Glomerular visceral epithelial cell (primary cell): ENCODE results near the gene IGSF9B.

Experiments used
- DNase-seq: peaks from one replicate; pipeline ENCODE4 v3.0.0-alpha.2; 2016; ENCODE audit errors: extremely low spot score

The IGSF9B gene

GRCh38 chr11:133901999-133902398 is 54.8 kb downstream of the IGSF9B start:
- no peak for DNase-seq

GRCh38 chr11:133901316-133901715 is 55.5 kb downstream of the IGSF9B start:
- no peak for DNase-seq

- DNase-seq = no peak
Observed at GRCh38 chr11:133900176-133901105, 56.3 kb downstream of the IGSF9B start.

- DNase-seq = no peak
Observed at GRCh38 chr11:133898770-133899115, 58.0 kb downstream of the IGSF9B start.

- no peak for DNase-seq
Observed at GRCh38 chr11:133898031-133898769, 58.6 kb downstream of the IGSF9B start.

- DNase-seq = no peak
Observed at GRCh38 chr11:133897331-133897650, 59.5 kb downstream of the IGSF9B start.

- no peak for DNase-seq
Observed at GRCh38 chr11:133896642-133897330, 60.0 kb downstream of the IGSF9B start.

GRCh38 chr11:133896028-133896427 is 60.7 kb downstream of the IGSF9B start:
- DNase-seq = no peak

- DNase-seq = no peak
Observed at GRCh38 chr11:133895551-133895950, 61.2 kb downstream of the IGSF9B start.

GRCh38 chr11:133895061-133895479 is 61.7 kb downstream of the IGSF9B start:
- DNase-seq = peak; percentile 2

- DNase-seq = no peak
Observed at GRCh38 chr11:133893381-133893780, 63.4 kb downstream of the IGSF9B start.

- DNase-seq = no peak
Observed at GRCh38 chr11:133892584-133893380, 64.0 kb downstream of the IGSF9B start.

- DNase-seq = no peak
Observed at GRCh38 chr11:133892126-133892525, 64.6 kb downstream of the IGSF9B start.

- no peak for DNase-seq
Observed at GRCh38 chr11:133889893-133890292, 66.9 kb downstream of the IGSF9B start.

- no peak for DNase-seq
Observed at GRCh38 chr11:133889188-133889587, 67.6 kb downstream of the IGSF9B start.

GRCh38 chr11:133887692-133888332 is 69.0 kb downstream of the IGSF9B start:
- DNase-seq = no peak

GRCh38 chr11:133886029-133886428 is 70.7 kb downstream of the IGSF9B start:
- DNase-seq = no peak

- no peak for DNase-seq
Observed at GRCh38 chr11:133872160-133872559, 84.6 kb downstream of the IGSF9B start.

GRCh38 chr11:133867456-133867855 is 89.3 kb downstream of the IGSF9B start:
- no peak for DNase-seq

- no peak for DNase-seq
Observed at GRCh38 chr11:133865466-133865865, 91.3 kb downstream of the IGSF9B start.

GRCh38 chr11:133864756-133865155 is 92.0 kb downstream of the IGSF9B start:
- no peak for DNase-seq
